ENCODE results near the gene HNRNPL. TPM values are rescaled to one million over a fixed set of nuclear protein-coding genes. Genes with fewer than 3 reads are reported as not detected.

HNRNPL gene
- total and polyA plus RNA-seq, 2 of the 8 experiments (the other 6 are each of a cell fraction or from before 2014, with no cell fraction given) = 404 to 779 TPM

Small RNA genes within 50 kb of the gene (small RNA-seq; reads per million reads assigned to genes)
- gene RNU6-140P (ENCODE audit: insufficient read depth) = not detected

Other genes with a start within 250 kb of the HNRNPL start
- gene MAP4K1, start 232.0 kb downstream of the HNRNPL start, total RNA-seq (2021; fragmentation: NEBNext Ultra II Directional; extraction: Animal tissue kit (Norgen Biotek cat#: 25700)) = 10.4 and 14.4 TPM in 2 replicates
- 9.0 and 22.0 TPM in 2 replicates for gene MAP4K1, start 232.0 kb downstream of the HNRNPL start, polyA plus RNA-seq (2011; rRNA removed)
- 329 and 344 TPM in 2 replicates for gene EIF3K, start 230.8 kb downstream of the HNRNPL start, total RNA-seq (2021; fragmentation: NEBNext Ultra II Directional; extraction: Animal tissue kit (Norgen Biotek cat#: 25700))
- 937 and 977 TPM in 2 replicates for gene EIF3K, start 230.8 kb downstream of the HNRNPL start, polyA plus RNA-seq (2011; rRNA removed)
- gene ACTN4, start 202.3 kb downstream of the HNRNPL start, total RNA-seq (2021; fragmentation: NEBNext Ultra II Directional; extraction: Animal tissue kit (Norgen Biotek cat#: 25700)) = 520 and 530 TPM in 2 replicates
- gene ACTN4, start 202.3 kb downstream of the HNRNPL start, polyA plus RNA-seq (2011; rRNA removed) = 211 and 281 TPM in 2 replicates
- gene CAPN12, start 105.5 kb downstream of the HNRNPL start, total RNA-seq (2021; fragmentation: NEBNext Ultra II Directional; extraction: Animal tissue kit (Norgen Biotek cat#: 25700)) = 7.9 and 8.8 TPM in 2 replicates
- gene CAPN12, start 105.5 kb downstream of the HNRNPL start, polyA plus RNA-seq (2011; rRNA removed) = 20.0 and 25.9 TPM in 2 replicates
- gene LGALS7, start 76.5 kb downstream of the HNRNPL start, total RNA-seq (2021; fragmentation: NEBNext Ultra II Directional; extraction: Animal tissue kit (Norgen Biotek cat#: 25700)) = not detected in 2 replicates
- gene LGALS7, start 76.5 kb downstream of the HNRNPL start, polyA plus RNA-seq (2011; rRNA removed) = 0.32 and 1.2 TPM in 2 replicates
- not detected in 2 replicates for gene LGALS7B, start 60.8 kb downstream of the HNRNPL start, total RNA-seq (2021; fragmentation: NEBNext Ultra II Directional; extraction: Animal tissue kit (Norgen Biotek cat#: 25700))
- gene LGALS7B, start 60.8 kb downstream of the HNRNPL start, polyA plus RNA-seq (2011; rRNA removed) = 3.6 and 6.2 TPM in 2 replicates
- gene LGALS4, start 37.0 kb downstream of the HNRNPL start, total RNA-seq (2021; fragmentation: NEBNext Ultra II Directional; extraction: Animal tissue kit (Norgen Biotek cat#: 25700)) = 0.37 and 0.54 TPM in 2 replicates
- 0.32 and 0.71 TPM in 2 replicates for gene LGALS4, start 37.0 kb downstream of the HNRNPL start, polyA plus RNA-seq (2011; rRNA removed)
- gene ECH1, start 18.2 kb downstream of the HNRNPL start, total RNA-seq (2021; fragmentation: NEBNext Ultra II Directional; extraction: Animal tissue kit (Norgen Biotek cat#: 25700)) = 101 and 103 TPM in 2 replicates
- gene ECH1, start 18.2 kb downstream of the HNRNPL start, polyA plus RNA-seq (2011; rRNA removed) = 147 and 173 TPM in 2 replicates
- gene RINL, start 28.3 kb upstream of the HNRNPL start, total RNA-seq (2021; fragmentation: NEBNext Ultra II Directional; extraction: Animal tissue kit (Norgen Biotek cat#: 25700)) = 11.9 and 14.2 TPM in 2 replicates
- gene RINL, start 28.3 kb upstream of the HNRNPL start, polyA plus RNA-seq (2011; rRNA removed) = 11.1 and 13.1 TPM in 2 replicates
- 6.1 and 6.5 TPM in 2 replicates for gene SIRT2, start 49.6 kb upstream of the HNRNPL start, total RNA-seq (2021; fragmentation: NEBNext Ultra II Directional; extraction: Animal tissue kit (Norgen Biotek cat#: 25700))
- gene SIRT2, start 49.6 kb upstream of the HNRNPL start, polyA plus RNA-seq (2011; rRNA removed) = 10.0 and 11.8 TPM in 2 replicates
- 36.3 and 37.3 TPM in 2 replicates for gene NFKBIB, start 50.0 kb upstream of the HNRNPL start, total RNA-seq (2021; fragmentation: NEBNext Ultra II Directional; extraction: Animal tissue kit (Norgen Biotek cat#: 25700))
- 44.1 and 62.3 TPM in 2 replicates for gene NFKBIB, start 50.0 kb upstream of the HNRNPL start, polyA plus RNA-seq (2011; rRNA removed)
- gene CCER2, start 62.2 kb upstream of the HNRNPL start, total RNA-seq (2021; fragmentation: NEBNext Ultra II Directional; extraction: Animal tissue kit (Norgen Biotek cat#: 25700)) = 0.56 and 0.73 TPM in 2 replicates
- gene CCER2, start 62.2 kb upstream of the HNRNPL start, polyA plus RNA-seq (2011; rRNA removed) = 0.32 and 0.71 TPM in 2 replicates
- 59.2 and 68.0 TPM in 2 replicates for gene SARS2, start 80.8 kb upstream of the HNRNPL start, total RNA-seq (2021; fragmentation: NEBNext Ultra II Directional; extraction: Animal tissue kit (Norgen Biotek cat#: 25700))
- gene SARS2, start 80.8 kb upstream of the HNRNPL start, polyA plus RNA-seq (2011; rRNA removed) = 102 and 139 TPM in 2 replicates
- 79.0 and 87.6 TPM in 2 replicates for gene MRPS12, start 81.0 kb upstream of the HNRNPL start, total RNA-seq (2021; fragmentation: NEBNext Ultra II Directional; extraction: Animal tissue kit (Norgen Biotek cat#: 25700))
- gene MRPS12, start 81.0 kb upstream of the HNRNPL start, polyA plus RNA-seq (2011; rRNA removed) = 175 and 190 TPM in 2 replicates
- gene FBXO17, start 125.8 kb upstream of the HNRNPL start, total RNA-seq (2021; fragmentation: NEBNext Ultra II Directional; extraction: Animal tissue kit (Norgen Biotek cat#: 25700)) = 14.5 and 15.3 TPM in 2 replicates
- 11.7 and 19.9 TPM in 2 replicates for gene FBXO17, start 125.8 kb upstream of the HNRNPL start, polyA plus RNA-seq (2011; rRNA removed)
- gene FBXO27, start 182.6 kb upstream of the HNRNPL start, total RNA-seq (2021; fragmentation: NEBNext Ultra II Directional; extraction: Animal tissue kit (Norgen Biotek cat#: 25700)) = 18.8 and 25.5 TPM in 2 replicates
- 10.9 and 16.8 TPM in 2 replicates for gene FBXO27, start 182.6 kb upstream of the HNRNPL start, polyA plus RNA-seq (2011; rRNA removed)
- 0.50 and 0.98 TPM in 2 replicates for gene ACP7, start 234.4 kb upstream of the HNRNPL start, total RNA-seq (2021; fragmentation: NEBNext Ultra II Directional; extraction: Animal tissue kit (Norgen Biotek cat#: 25700))
- gene ACP7, start 234.4 kb upstream of the HNRNPL start, polyA plus RNA-seq (2011; rRNA removed) = 0.27 and 0.58 TPM in 2 replicates

Measured in H1 (cell line).